Endodermal cell (in vitro differentiated cells): Measurements from ENCODE around the gene GRIP1. TPM values are rescaled to one million over a fixed set of nuclear protein-coding genes. Genes with fewer than 3 reads are reported as not detected.

ENCODE experiments used
- DNase-seq: peaks from one replicate; pipeline ENCODE4 v3.0.0-alpha.2; 2017
- H3K27ac ChIP-seq: 2 replicates; pipeline ENCODE4 v1.5.1; 2013; ENCODE audit warnings: mild to moderate bottlenecking, low read depth, low read length, moderate library complexity
- H3K27me3 ChIP-seq: 2 replicates; pipeline ENCODE4 v1.6.1; 2013; ENCODE audit warnings: mild to moderate bottlenecking, low read length, moderate library complexity; ENCODE audit not compliant: insufficient read depth, control insufficient read depth, poor library complexity, severe bottlenecking
- H3K36me3 ChIP-seq: 2 replicates; pipeline ENCODE4 v1.7.0; 2013; ENCODE audit warnings: mild to moderate bottlenecking, low read length, moderate library complexity; ENCODE audit not compliant: control insufficient read depth, insufficient read depth
- H3K4me1 ChIP-seq: one replicate; pipeline ENCODE4 v1.7.0; 2013; ENCODE audit warnings: low read length; ENCODE audit not compliant: control insufficient read depth, insufficient read depth
- H3K4me3 ChIP-seq: 2 replicates; pipeline ENCODE4 v1.5.1; 2013; ENCODE audit warnings: mild to moderate bottlenecking, low read length, moderate library complexity
- H3K9ac ChIP-seq: 2 replicates; pipeline ENCODE4 v1.6.1; 2013; ENCODE audit warnings: mild to moderate bottlenecking, low read length, moderate library complexity; ENCODE audit not compliant: poor library complexity, severe bottlenecking; ENCODE audit errors: extremely low read depth
- H3K9me3 ChIP-seq: 2 replicates; pipeline ENCODE4 v1.6.1; 2013; ENCODE audit warnings: mild to moderate bottlenecking, low read length, moderate library complexity; ENCODE audit not compliant: control insufficient read depth
- H3K27ac Mint-ChIP-seq: 2 replicates; pipeline ENCODE4 v1.8.0; 2020; ENCODE audit warnings: mixed read lengths
- H3K27me3 Mint-ChIP-seq: 2 replicates; pipeline ENCODE4 v1.8.0; 2021; ENCODE audit warnings: mild to moderate bottlenecking, mixed read lengths; ENCODE audit not compliant: insufficient read depth
- H3K36me3 Mint-ChIP-seq: 2 replicates; pipeline ENCODE4 v1.8.0; 2020; ENCODE audit warnings: low read depth, mixed read lengths
- H3K4me1 Mint-ChIP-seq: 2 replicates; pipeline ENCODE4 v1.8.0; 2020; ENCODE audit warnings: mixed read lengths
- H3K4me3 Mint-ChIP-seq: 2 replicates; pipeline ENCODE4 v1.8.0; 2020; ENCODE audit warnings: mild to moderate bottlenecking, moderate library complexity, mixed read lengths
- H3K9me3 Mint-ChIP-seq: 2 replicates; pipeline ENCODE4 v1.8.0; 2020; ENCODE audit warnings: mild to moderate bottlenecking, mixed read lengths
- WGBS, 2 experiments: methylation state at CpG; one replicate each; pipeline versions ENCODE4 v1.1.5 to v1.1.7; 2013; ENCODE audit warnings: missing lambda C conversion rate in 2 of 2, mixed read lengths in 1 of 2; ENCODE audit not compliant: insufficient coverage in 1 of 2, insufficient read length in 1 of 2; 5-methylcytosine and 5-hydroxymethylcytosine counted together
- total RNA-seq, 2 donors: library from RNA; stranded (reverse); fragmentation: NEBNext Ultra II Directional in 1 of 2; extraction: Animal tissue kit (Norgen Biotek cat#: 25700) in 1 of 2; gene quantifications; 2 replicates in 1 of 2; 3 replicates in 1 of 2; pipeline ENCODE4 v1.2.1, GENCODE V29; 2021
- TF ChIP-seq, protein P1 (sequence below): fragments of 200-600 bp; sonication (generic); conservative IDR thresholded peaks from 2 replicates; pipeline ENCODE4 v1.5.0; 2021; ENCODE audit warnings: antibody characterized with exemption, mild to moderate bottlenecking

GRIP1 gene
- total RNA-seq, 2 donors from 2014 or later, result 41.0 to 47.6 TPM

DNA sequence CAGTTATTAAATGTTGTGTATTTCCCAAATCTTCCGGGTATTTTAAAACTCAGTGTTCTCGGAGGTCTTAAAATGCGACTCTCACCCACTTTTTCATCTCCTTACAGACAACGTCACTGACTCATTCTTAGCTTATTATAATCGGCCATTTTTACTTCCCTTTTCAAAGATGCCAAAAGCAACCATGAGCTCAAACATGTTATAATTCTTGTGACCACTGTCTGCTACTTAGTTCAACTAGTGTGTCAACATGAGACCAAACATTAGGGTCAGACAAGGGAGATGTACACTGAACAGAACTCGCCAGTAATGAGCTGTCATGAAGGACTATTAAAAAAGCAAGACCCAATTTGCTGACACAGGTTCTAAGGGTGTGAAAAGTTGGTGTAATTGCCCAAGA lies 4.2 kb upstream of the GRIP1 start:
- TF ChIP-seq, protein P1, sequence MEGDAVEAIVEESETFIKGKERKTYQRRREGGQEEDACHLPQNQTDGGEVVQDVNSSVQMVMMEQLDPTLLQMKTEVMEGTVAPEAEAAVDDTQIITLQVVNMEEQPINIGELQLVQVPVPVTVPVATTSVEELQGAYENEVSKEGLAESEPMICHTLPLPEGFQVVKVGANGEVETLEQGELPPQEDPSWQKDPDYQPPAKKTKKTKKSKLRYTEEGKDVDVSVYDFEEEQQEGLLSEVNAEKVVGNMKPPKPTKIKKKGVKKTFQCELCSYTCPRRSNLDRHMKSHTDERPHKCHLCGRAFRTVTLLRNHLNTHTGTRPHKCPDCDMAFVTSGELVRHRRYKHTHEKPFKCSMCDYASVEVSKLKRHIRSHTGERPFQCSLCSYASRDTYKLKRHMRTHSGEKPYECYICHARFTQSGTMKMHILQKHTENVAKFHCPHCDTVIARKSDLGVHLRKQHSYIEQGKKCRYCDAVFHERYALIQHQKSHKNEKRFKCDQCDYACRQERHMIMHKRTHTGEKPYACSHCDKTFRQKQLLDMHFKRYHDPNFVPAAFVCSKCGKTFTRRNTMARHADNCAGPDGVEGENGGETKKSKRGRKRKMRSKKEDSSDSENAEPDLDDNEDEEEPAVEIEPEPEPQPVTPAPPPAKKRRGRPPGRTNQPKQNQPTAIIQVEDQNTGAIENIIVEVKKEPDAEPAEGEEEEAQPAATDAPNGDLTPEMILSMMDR, result no peak
- H3K9me3 Mint-ChIP-seq, result no peaks in the 10 kb centered on the region
- no peaks in the 10 kb centered on the region for H3K9me3 ChIP-seq
- no peak overlapping the region for H3K4me3 Mint-ChIP-seq
- H3K27me3 Mint-ChIP-seq, result no peaks in the 10 kb centered on the region
- no peak overlapping the region for H3K27ac ChIP-seq
- no peak overlapping the region for H3K9ac ChIP-seq
- WGBS, 2 experiments, result 94 to 96% methylated on average over 6 of the region's 6 CpGs
- H3K4me1 ChIP-seq, result peaks cover 5% of the 10 kb centered on the region
- no peaks in the 10 kb centered on the region for H3K36me3 Mint-ChIP-seq
- peaks cover 22% of the 10 kb centered on the region for H3K4me1 Mint-ChIP-seq
- no peaks in the 10 kb centered on the region for H3K27me3 ChIP-seq
- DNase-seq, result no peak
- H3K36me3 ChIP-seq, result no peaks in the 10 kb centered on the region
- H3K27ac Mint-ChIP-seq, result no peak overlapping the region
- no peak overlapping the region for H3K4me3 ChIP-seq

DNA sequence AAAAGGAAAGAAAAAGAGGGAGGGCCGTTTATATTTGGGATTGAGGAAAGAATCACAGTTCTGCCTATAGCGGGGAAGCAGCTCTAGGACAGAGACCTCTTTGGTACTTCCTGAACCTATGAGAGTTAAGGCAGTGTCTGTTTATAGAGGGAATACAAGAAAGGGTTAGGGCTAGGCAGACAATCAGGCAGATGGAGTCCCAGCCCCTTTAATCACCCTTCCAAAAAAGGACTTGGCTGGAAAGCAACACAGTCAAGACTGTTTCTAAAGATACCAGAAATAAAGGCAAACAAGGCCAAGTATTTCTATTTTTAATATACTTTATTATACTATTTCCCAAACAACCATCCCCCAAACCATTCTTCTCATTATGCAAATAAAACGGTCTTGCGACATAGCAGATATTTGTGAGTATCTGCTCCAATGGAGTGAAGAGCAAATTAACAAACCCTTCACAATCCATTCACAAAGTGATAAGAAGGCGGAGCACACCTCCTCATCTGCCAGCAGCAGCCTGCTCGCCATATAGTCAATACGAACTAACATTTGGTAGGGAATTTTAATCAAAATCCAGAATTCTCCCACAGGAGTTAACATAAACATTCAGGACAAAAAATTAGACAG lies 697 bp upstream of the GRIP1 start:
- H3K27me3 ChIP-seq, result no peaks in the 10 kb centered on the region
- H3K4me3 Mint-ChIP-seq, result no peak overlapping the region
- H3K27ac ChIP-seq, result no peak overlapping the region
- 71 to 100% methylated on average over 1 to 7 of the region's 7 CpGs for WGBS, 2 experiments
- peaks cover 29% of the 10 kb centered on the region for H3K4me1 Mint-ChIP-seq
- H3K9ac ChIP-seq, result no peak overlapping the region
- no peaks in the 10 kb centered on the region for H3K9me3 ChIP-seq
- no peaks in the 10 kb centered on the region for H3K36me3 Mint-ChIP-seq
- H3K27me3 Mint-ChIP-seq, result no peaks in the 10 kb centered on the region
- TF ChIP-seq, protein P1, result no peak
- H3K27ac Mint-ChIP-seq, result peak overlapping the region; percentile 27
- peaks cover 8% of the 10 kb centered on the region for H3K4me1 ChIP-seq
- DNase-seq, result no peak
- no peaks in the 10 kb centered on the region for H3K9me3 Mint-ChIP-seq
- H3K4me3 ChIP-seq, result no peak overlapping the region
- no peaks in the 10 kb centered on the region for H3K36me3 ChIP-seq

DNA sequence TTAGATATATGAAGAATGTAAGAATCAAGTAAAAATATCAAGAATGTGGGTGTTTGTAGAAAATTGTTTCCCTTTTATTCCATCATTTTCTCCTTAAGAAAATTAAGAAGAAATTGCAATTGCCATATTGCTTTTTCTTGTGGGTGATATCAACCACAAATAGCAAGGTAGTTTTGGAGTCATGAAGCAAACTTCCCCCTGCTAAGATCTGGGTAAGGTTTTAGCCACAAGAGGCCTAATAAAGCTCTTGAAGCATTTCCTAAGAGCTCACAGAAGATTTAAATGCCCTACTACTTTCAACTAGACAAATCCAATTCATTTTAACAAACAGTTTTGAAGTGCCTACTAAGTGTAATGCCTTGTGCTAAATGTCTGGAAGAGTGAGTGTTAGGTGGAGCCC lies 2.6 kb downstream of the GRIP1 start:
- no peaks in the 10 kb centered on the region for H3K36me3 Mint-ChIP-seq
- Histone ChIP-seq H3K9me3 (no peaks in the 10 kb centered on the region), H3K9ac (no peak overlapping the region), H3K36me3 (no peaks in the 10 kb centered on the region), H3K27me3 (no peaks in the 10 kb centered on the region), H3K4me3 (no peak overlapping the region), H3K4me1 (peaks cover 8% of the 10 kb centered on the region), H3K27ac (no peak overlapping the region)
- peaks cover 35% of the 10 kb centered on the region for H3K4me1 Mint-ChIP-seq
- no peak for DNase-seq
- no peaks in the 10 kb centered on the region for H3K27me3 Mint-ChIP-seq
- TF ChIP-seq, protein P1, result no peak
- no peak overlapping the region for H3K4me3 Mint-ChIP-seq
- H3K27ac Mint-ChIP-seq, result no peak overlapping the region
- H3K9me3 Mint-ChIP-seq, result no peaks in the 10 kb centered on the region
